GM12874 (cell line): Measurements from ENCODE around the gene SPRED3.

Experiments
- CTCF ChIP-seq: IDR thresholded peaks from 2 replicates; pipeline ENCODE4 v1.5.1; 2011; ENCODE audit warnings: low read depth, mild to moderate bottlenecking, control low read depth, low read length, moderate library complexity; ENCODE audit not compliant: insufficient read depth

Gene SPRED3

GRCh38 chr19:38389101-38389925 is 816 bp downstream of the SPRED3 start:
- no peak for TF ChIP-seq CTCF

DNA sequence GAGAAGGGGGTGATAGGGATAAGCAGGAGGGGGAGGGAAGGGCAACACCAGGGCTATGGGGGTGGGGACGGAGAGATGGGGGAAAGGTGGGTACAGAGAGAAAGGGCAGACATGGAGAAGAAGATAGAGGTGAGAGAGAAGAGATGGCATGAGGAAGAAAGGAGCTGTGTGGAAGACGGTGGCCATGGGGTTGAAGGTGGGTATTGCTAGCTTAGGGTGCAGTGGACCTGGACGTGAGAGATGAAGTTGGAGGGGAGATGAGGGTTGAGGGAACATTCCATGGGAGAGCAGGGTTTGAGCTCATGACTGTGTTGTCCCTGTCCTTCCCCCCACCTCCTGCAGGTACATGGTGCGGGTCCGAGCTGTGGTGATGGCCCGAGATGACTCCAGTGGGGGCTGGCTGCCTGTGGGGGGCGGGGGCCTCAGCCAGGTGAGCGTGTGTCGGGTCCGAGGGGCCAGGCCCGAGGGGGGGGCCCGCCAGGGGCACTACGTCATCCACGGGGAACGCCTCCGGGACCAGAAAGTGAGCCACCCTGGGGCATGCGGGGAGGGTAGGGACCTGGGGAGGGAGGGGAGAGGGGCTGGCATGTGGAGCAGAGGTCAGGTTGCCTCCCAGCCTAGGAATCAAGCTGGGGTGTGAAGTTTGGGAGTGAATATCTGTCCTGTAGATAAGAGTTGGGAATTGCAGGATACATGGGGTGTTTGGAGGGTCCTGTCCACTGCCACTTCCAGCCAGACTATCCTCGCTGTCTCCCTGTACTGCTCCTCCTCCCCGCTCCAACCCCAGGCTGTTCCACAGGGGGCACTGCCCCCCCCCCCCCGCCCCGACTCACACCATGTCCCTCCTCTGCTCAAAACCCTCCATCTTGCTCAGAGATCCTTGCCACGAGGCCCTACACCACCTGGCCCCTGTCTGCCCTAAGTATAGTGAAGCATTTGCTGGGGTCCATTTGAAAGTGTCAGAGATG is 1.7 kb downstream of the SPRED3 start:
- no peak for TF ChIP-seq CTCF

GRCh38 chr19:38391911-38392464 is 3.5 kb downstream of the SPRED3 start:
- TF ChIP-seq CTCF = no peak

- no peak for TF ChIP-seq CTCF
These were observed 4.3 kb downstream of the SPRED3 start for GRCh38 chr19:38392707-38393308.

DNA sequence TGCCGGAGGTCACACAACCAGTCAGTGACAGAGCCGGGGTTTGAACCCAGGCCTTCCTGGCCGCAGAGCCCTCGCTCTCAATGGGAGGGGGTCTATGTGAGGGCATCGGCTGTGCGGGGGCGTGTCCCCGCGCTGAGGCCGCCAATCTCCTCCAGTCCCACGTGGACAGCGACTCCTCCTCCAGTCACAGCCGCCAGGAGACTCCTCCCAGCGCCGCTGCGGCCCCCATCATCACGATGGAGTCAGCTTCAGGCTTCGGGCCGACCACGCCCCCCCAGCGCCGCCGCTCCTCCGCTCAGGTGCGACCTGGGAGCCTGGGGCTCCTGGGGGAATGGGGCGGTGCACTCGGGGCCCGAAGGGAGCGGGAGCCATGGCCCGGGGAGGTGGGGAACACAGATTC is 6.0 kb downstream of the SPRED3 start:
- TF ChIP-seq CTCF = no peak

- no peak for TF ChIP-seq CTCF
These were observed 7.1 kb downstream of the SPRED3 start for GRCh38 chr19:38395381-38396114.

DNA sequence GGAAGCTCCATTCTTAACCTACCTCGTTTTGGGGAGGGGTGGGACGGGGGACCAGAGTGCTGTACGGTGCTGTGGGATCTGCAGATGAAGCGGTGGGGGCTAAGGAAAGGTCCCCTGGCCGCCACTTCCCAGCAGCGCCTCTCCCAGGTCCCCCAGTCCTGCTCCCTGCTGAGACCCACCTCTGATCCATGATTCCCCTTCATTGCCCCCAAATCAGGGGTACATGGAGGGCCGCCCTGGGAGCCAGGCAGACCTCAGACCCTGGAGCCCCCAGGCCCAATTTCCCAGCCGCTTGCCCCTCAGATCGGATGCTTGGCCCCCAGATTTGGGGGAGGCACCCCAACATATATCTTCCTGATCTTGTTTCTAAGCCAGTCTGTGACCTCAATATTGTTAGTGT is 10.6 kb downstream of the SPRED3 start:
- TF ChIP-seq CTCF = no peak
